Cardiac atrium fibroblast (primary cell): ENCODE results near the gene TAS2R3. TPM values are rescaled to one million over a fixed set of nuclear protein-coding genes. Genes with fewer than 3 reads are reported as not detected.

Experiments used
- total RNA-seq: library from RNA; depleted of rRNA; stranded (reverse); fragments of >200 nt; gene quantifications from 2 replicates; pipeline ENCODE4 v1.2.3, GENCODE V29; 2015

Gene TAS2R3
- total RNA-seq, result not detected in 2 replicates

GRCh38 chr7:141763797-141764196 lies at the start of gene TAS2R3:
TAS2R3 (plus strand) TSS chr7:141764097; CDS start chr7:141764159, 62 bp downstream.

GRCh38 chr7:141737836-141738591 lies 25.9 kb upstream of the TAS2R3 start, which contains the start of gene SSBP1:
SSBP1 (plus strand) TSS chr7:141738358; CDS start chr7:141739167, 809 bp downstream.

GRCh38 chr7:141776374-141776773 lies 12.5 kb downstream of the TAS2R3 start, which contains the start of gene TAS2R4:
TAS2R4 (plus strand) TSS chr7:141776674; CDS start chr7:141778489, 1,815 bp downstream.

GRCh38 chr7:141789917-141790316 lies 26.0 kb downstream of the TAS2R3 start, which contains the start of gene TAS2R5:
TAS2R5 (plus strand) TSS chr7:141790217; CDS start chr7:141790362, 145 bp downstream.

Other genes with a start within 250 kb of the TAS2R3 start
- gene AGK, start 212.7 kb upstream of the TAS2R3 start, total RNA-seq, result 20.6 and 28.0 TPM in 2 replicates
- gene DENND11, start 61.9 kb upstream of the TAS2R3 start, total RNA-seq, result 3.8 and 4.4 TPM in 2 replicates
- gene WEE2, start 55.7 kb upstream of the TAS2R3 start, total RNA-seq, result not detected in 2 replicates
- 170 and 180 TPM in 2 replicates for gene SSBP1, start 25.7 kb upstream of the TAS2R3 start, total RNA-seq
- gene TAS2R4, start 12.6 kb downstream of the TAS2R3 start, total RNA-seq, result under 0.01 and 0.16 TPM in 2 replicates
- 0.16 and 2.7 TPM in 2 replicates for gene TAS2R5, start 26.1 kb downstream of the TAS2R3 start, total RNA-seq
- gene PRSS37, start 77.4 kb downstream of the TAS2R3 start, total RNA-seq, result not detected in 2 replicates
- gene OR9A4, start 152.3 kb downstream of the TAS2R3 start, total RNA-seq, result not detected in 2 replicates
- not detected in 2 replicates for gene CLEC5A, start 182.9 kb downstream of the TAS2R3 start, total RNA-seq
- not detected in 2 replicates for gene TAS2R38, start 209.7 kb downstream of the TAS2R3 start, total RNA-seq
- gene MGAM, start 231.8 kb downstream of the TAS2R3 start, total RNA-seq, result 0.16 TPM in 1 of 2 replicates, not detected in the other